Measurements from ENCODE around the gene MTUS2.

DNA sequence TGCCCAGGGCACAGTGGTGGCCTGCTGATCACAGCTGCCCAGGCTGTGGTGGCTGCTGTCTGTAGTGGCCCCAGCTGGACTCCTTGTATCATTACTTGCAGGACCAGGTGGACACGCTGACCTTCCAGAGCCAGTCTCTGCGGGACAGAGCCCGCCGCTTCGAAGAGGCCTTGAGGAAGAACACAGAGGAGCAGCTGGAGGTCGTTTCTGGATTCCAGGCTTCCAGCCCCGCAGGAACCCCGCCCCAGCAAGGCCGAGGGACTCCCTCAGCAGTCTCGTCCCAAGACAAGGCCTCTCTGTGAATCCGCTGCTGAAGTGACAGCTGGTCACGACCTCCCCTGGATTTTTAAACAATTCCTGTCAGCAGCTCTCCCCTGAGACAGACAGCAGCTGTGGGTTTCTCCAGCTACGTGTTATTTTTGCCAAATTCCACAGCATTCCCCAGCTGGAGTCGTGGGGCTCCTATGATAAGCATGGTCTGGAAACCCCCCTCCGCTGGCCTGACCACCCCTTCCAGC, 677.1 kb downstream of the MTUS2 start:
- TF ChIP-seq CHD2 (IDR thresholded peaks at IDR 0.05; ENCODE audit: borderline replicate concordance, low read depth, low read length), result no peak
- TF ChIP-seq ZNF207 (IDR thresholded peaks at IDR 0.05; ENCODE audit: borderline replicate concordance), result no peak
- TF ChIP-seq, protein P1, sequence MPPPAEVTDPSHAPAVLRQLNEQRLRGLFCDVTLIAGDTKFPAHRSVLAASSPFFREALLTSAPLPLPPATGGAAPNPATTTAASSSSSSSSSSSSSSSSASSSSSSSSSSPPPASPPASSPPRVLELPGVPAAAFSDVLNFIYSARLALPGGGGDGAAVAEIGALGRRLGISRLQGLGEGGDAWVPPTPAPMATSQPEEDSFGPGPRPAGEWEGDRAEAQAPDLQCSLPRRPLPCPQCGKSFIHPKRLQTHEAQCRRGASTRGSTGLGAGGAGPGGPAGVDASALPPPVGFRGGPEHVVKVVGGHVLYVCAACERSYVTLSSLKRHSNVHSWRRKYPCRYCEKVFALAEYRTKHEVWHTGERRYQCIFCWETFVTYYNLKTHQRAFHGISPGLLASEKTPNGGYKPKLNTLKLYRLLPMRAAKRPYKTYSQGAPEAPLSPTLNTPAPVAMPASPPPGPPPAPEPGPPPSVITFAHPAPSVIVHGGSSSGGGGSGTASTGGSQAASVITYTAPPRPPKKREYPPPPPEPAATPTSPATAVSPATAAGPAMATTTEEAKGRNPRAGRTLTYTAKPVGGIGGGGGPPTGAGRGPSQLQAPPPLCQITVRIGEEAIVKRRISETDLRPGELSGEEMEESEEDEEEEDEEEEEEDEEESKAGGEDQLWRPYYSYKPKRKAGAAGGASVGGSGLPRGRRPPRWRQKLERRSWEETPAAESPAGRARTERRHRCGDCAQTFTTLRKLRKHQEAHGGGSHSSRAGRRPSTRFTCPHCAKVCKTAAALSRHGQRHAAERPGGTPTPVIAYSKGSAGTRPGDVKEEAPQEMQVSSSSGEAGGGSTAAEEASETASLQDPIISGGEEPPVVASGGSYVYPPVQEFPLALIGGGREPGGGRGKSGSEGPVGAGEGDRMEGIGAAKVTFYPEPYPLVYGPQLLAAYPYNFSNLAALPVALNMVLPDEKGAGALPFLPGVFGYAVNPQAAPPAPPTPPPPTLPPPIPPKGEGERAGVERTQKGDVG (CRISPR knock-in tag; IDR thresholded peaks at IDR 0.05), result no peak
- TF ChIP-seq, protein P2, sequence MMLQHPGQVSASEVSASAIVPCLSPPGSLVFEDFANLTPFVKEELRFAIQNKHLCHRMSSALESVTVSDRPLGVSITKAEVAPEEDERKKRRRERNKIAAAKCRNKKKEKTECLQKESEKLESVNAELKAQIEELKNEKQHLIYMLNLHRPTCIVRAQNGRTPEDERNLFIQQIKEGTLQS (IDR thresholded peaks at IDR 0.05; ENCODE audit: borderline replicate concordance, extremely low read depth, low read depth, low read length), result no peak
- TF ChIP-seq, protein P3, sequence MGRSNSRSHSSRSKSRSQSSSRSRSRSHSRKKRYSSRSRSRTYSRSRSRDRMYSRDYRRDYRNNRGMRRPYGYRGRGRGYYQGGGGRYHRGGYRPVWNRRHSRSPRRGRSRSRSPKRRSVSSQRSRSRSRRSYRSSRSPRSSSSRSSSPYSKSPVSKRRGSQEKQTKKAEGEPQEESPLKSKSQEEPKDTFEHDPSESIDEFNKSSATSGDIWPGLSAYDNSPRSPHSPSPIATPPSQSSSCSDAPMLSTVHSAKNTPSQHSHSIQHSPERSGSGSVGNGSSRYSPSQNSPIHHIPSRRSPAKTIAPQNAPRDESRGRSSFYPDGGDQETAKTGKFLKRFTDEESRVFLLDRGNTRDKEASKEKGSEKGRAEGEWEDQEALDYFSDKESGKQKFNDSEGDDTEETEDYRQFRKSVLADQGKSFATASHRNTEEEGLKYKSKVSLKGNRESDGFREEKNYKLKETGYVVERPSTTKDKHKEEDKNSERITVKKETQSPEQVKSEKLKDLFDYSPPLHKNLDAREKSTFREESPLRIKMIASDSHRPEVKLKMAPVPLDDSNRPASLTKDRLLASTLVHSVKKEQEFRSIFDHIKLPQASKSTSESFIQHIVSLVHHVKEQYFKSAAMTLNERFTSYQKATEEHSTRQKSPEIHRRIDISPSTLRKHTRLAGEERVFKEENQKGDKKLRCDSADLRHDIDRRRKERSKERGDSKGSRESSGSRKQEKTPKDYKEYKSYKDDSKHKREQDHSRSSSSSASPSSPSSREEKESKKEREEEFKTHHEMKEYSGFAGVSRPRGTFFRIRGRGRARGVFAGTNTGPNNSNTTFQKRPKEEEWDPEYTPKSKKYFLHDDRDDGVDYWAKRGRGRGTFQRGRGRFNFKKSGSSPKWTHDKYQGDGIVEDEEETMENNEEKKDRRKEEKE (IDR thresholded peaks at IDR 0.05), result no peak
- TF ChIP-seq RAD21 (IDR thresholded peaks at IDR 0.05; ENCODE audit: insufficient read depth, low read depth, low read length), result no peak
- TF ChIP-seq JUNB (IDR thresholded peaks at IDR 0.05), result no peak
- no peak for TF ChIP-seq POLR2A (IDR thresholded peaks at IDR 0.05; ENCODE audit: low read depth, low read length)
- TF ChIP-seq, protein P4, sequence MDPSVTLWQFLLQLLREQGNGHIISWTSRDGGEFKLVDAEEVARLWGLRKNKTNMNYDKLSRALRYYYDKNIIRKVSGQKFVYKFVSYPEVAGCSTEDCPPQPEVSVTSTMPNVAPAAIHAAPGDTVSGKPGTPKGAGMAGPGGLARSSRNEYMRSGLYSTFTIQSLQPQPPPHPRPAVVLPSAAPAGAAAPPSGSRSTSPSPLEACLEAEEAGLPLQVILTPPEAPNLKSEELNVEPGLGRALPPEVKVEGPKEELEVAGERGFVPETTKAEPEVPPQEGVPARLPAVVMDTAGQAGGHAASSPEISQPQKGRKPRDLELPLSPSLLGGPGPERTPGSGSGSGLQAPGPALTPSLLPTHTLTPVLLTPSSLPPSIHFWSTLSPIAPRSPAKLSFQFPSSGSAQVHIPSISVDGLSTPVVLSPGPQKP (IDR thresholded peaks at IDR 0.05; ENCODE audit: low read depth, low read length), result no peak
- TF ChIP-seq, protein P5, sequence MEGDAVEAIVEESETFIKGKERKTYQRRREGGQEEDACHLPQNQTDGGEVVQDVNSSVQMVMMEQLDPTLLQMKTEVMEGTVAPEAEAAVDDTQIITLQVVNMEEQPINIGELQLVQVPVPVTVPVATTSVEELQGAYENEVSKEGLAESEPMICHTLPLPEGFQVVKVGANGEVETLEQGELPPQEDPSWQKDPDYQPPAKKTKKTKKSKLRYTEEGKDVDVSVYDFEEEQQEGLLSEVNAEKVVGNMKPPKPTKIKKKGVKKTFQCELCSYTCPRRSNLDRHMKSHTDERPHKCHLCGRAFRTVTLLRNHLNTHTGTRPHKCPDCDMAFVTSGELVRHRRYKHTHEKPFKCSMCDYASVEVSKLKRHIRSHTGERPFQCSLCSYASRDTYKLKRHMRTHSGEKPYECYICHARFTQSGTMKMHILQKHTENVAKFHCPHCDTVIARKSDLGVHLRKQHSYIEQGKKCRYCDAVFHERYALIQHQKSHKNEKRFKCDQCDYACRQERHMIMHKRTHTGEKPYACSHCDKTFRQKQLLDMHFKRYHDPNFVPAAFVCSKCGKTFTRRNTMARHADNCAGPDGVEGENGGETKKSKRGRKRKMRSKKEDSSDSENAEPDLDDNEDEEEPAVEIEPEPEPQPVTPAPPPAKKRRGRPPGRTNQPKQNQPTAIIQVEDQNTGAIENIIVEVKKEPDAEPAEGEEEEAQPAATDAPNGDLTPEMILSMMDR (IDR thresholded peaks at IDR 0.05 in 2 of 3, conservative IDR thresholded peaks at IDR 0.05 in 1 of 3; ENCODE audit: control insufficient read depth in 2 of 3, extremely low read depth in 1 of 3, insufficient read depth in 1 of 3, low read depth in 3 of 3, low read length in 3 of 3), result no peak
